ENCODE measurements around the gene RHBDL3.

Gene RHBDL3

GRCh38 chr17:32275060-32276042 is 9.7 kb downstream of the RHBDL3 start:
- H3K4me3 Mint-ChIP-seq = no peak overlapping the region
- no peaks in the 10 kb centered on the region for H3K36me3 Mint-ChIP-seq (ENCODE audit: low read depth)
- no peak overlapping the region for H3K27ac Mint-ChIP-seq
- H3K4me1 Mint-ChIP-seq (ENCODE audit: low read depth) = no peaks in the 10 kb centered on the region
- no peaks in the 10 kb centered on the region for H3K9me3 Mint-ChIP-seq
- peaks cover 28% of the 10 kb centered on the region for H3K27me3 Mint-ChIP-seq (ENCODE audit: low read depth)

GRCh38 chr17:32276171-32276601 is 10.6 kb downstream of the RHBDL3 start:
- H3K36me3 Mint-ChIP-seq (ENCODE audit: low read depth) = no peaks in the 10 kb centered on the region
- peaks cover 20% of the 10 kb centered on the region for H3K27me3 Mint-ChIP-seq (ENCODE audit: low read depth)
- H3K4me3 Mint-ChIP-seq = no peak overlapping the region
- no peak overlapping the region for H3K27ac Mint-ChIP-seq
- H3K9me3 Mint-ChIP-seq = no peaks in the 10 kb centered on the region
- H3K4me1 Mint-ChIP-seq (ENCODE audit: low read depth) = no peaks in the 10 kb centered on the region

- Mint-ChIP-seq H3K36me3 (ENCODE audit: low read depth) (no peaks in the 10 kb centered on the region), H3K27ac (no peak overlapping the region), H3K4me1 (ENCODE audit: low read depth) (no peaks in the 10 kb centered on the region), H3K27me3 (ENCODE audit: low read depth) (peaks cover 9% of the 10 kb centered on the region), H3K4me3 (no peak overlapping the region), H3K9me3 (no peaks in the 10 kb centered on the region)
These were observed 11.7 kb downstream of the RHBDL3 start for GRCh38 chr17:32277284-32277683.

- H3K4me1 Mint-ChIP-seq (ENCODE audit: low read depth) = no peaks in the 10 kb centered on the region
- no peaks in the 10 kb centered on the region for H3K9me3 Mint-ChIP-seq
- H3K36me3 Mint-ChIP-seq (ENCODE audit: low read depth) = no peaks in the 10 kb centered on the region
- peaks cover 7% of the 10 kb centered on the region for H3K27me3 Mint-ChIP-seq (ENCODE audit: low read depth)
- no peak overlapping the region for H3K27ac Mint-ChIP-seq
- no peak overlapping the region for H3K4me3 Mint-ChIP-seq
These were observed 13.2 kb downstream of the RHBDL3 start for GRCh38 chr17:32278815-32279214.

- H3K27me3 Mint-ChIP-seq (ENCODE audit: low read depth) = peaks cover 12% of the 10 kb centered on the region
These were observed 14.5 kb downstream of the RHBDL3 start for GRCh38 chr17:32279891-32280716.

GRCh38 chr17:32281011-32281451 is 15.4 kb downstream of the RHBDL3 start:
- no peaks in the 10 kb centered on the region for H3K4me1 Mint-ChIP-seq (ENCODE audit: low read depth)
- no peak overlapping the region for H3K27ac Mint-ChIP-seq
- H3K4me3 Mint-ChIP-seq = no peak overlapping the region
- H3K9me3 Mint-ChIP-seq = no peaks in the 10 kb centered on the region
- H3K36me3 Mint-ChIP-seq (ENCODE audit: low read depth) = no peaks in the 10 kb centered on the region
- H3K27me3 Mint-ChIP-seq (ENCODE audit: low read depth) = peaks cover 10% of the 10 kb centered on the region

More at GRCh38 chr17:32279891-32280716, 14.5 kb downstream of the RHBDL3 start:
- no peak overlapping the region for H3K4me3 Mint-ChIP-seq
- H3K4me1 Mint-ChIP-seq (ENCODE audit: low read depth) = no peaks in the 10 kb centered on the region
- no peaks in the 10 kb centered on the region for H3K9me3 Mint-ChIP-seq
- no peaks in the 10 kb centered on the region for H3K36me3 Mint-ChIP-seq (ENCODE audit: low read depth)
- H3K27ac Mint-ChIP-seq = no peak overlapping the region

GRCh38 chr17:32283745-32284201 is 18.1 kb downstream of the RHBDL3 start:
- H3K36me3 Mint-ChIP-seq (ENCODE audit: low read depth) = no peaks in the 10 kb centered on the region
- H3K4me1 Mint-ChIP-seq (ENCODE audit: low read depth) = no peaks in the 10 kb centered on the region
- peaks cover 8% of the 10 kb centered on the region for H3K27me3 Mint-ChIP-seq (ENCODE audit: low read depth)
- H3K9me3 Mint-ChIP-seq = no peaks in the 10 kb centered on the region
- H3K27ac Mint-ChIP-seq = no peak overlapping the region
- H3K4me3 Mint-ChIP-seq = no peak overlapping the region

GRCh38 chr17:32285306-32285705 is 19.7 kb downstream of the RHBDL3 start:
- no peaks in the 10 kb centered on the region for H3K36me3 Mint-ChIP-seq (ENCODE audit: low read depth)

GRCh38 chr17:32285746-32286517 is 20.3 kb downstream of the RHBDL3 start:
- Mint-ChIP-seq H3K4me1 (ENCODE audit: low read depth) (no peaks in the 10 kb centered on the region), H3K36me3 (ENCODE audit: low read depth) (no peaks in the 10 kb centered on the region), H3K27ac (no peak overlapping the region), H3K4me3 (no peak overlapping the region), H3K9me3 (no peaks in the 10 kb centered on the region), H3K27me3 (ENCODE audit: low read depth) (peaks cover 11% of the 10 kb centered on the region)

More at GRCh38 chr17:32285306-32285705, 19.7 kb downstream of the RHBDL3 start:
- Mint-ChIP-seq H3K4me3 (no peak overlapping the region), H3K4me1 (ENCODE audit: low read depth) (no peaks in the 10 kb centered on the region), H3K27me3 (ENCODE audit: low read depth) (peaks cover 11% of the 10 kb centered on the region), H3K9me3 (no peaks in the 10 kb centered on the region), H3K27ac (no peak overlapping the region)

- H3K36me3 Mint-ChIP-seq (ENCODE audit: low read depth) = no peaks in the 10 kb centered on the region
- no peaks in the 10 kb centered on the region for H3K4me1 Mint-ChIP-seq (ENCODE audit: low read depth)
- peaks cover 11% of the 10 kb centered on the region for H3K27me3 Mint-ChIP-seq (ENCODE audit: low read depth)
- no peak overlapping the region for H3K27ac Mint-ChIP-seq
- no peak overlapping the region for H3K4me3 Mint-ChIP-seq
- no peaks in the 10 kb centered on the region for H3K9me3 Mint-ChIP-seq
These were observed 20.9 kb downstream of the RHBDL3 start for GRCh38 chr17:32286518-32286900.

- Mint-ChIP-seq H3K4me1 (ENCODE audit: low read depth) (no peaks in the 10 kb centered on the region), H3K27me3 (ENCODE audit: low read depth) (peaks cover 11% of the 10 kb centered on the region), H3K4me3 (no peak overlapping the region), H3K27ac (no peak overlapping the region), H3K36me3 (ENCODE audit: low read depth) (no peaks in the 10 kb centered on the region), H3K9me3 (no peaks in the 10 kb centered on the region)
These were observed 22.3 kb downstream of the RHBDL3 start for GRCh38 chr17:32287804-32288511.

GRCh38 chr17:32288615-32289014 is 23.0 kb downstream of the RHBDL3 start:
- no peaks in the 10 kb centered on the region for H3K4me1 Mint-ChIP-seq (ENCODE audit: low read depth)
- peaks cover 9% of the 10 kb centered on the region for H3K27me3 Mint-ChIP-seq (ENCODE audit: low read depth)
- no peak overlapping the region for H3K27ac Mint-ChIP-seq
- H3K9me3 Mint-ChIP-seq = no peaks in the 10 kb centered on the region
- H3K36me3 Mint-ChIP-seq (ENCODE audit: low read depth) = no peaks in the 10 kb centered on the region
- no peak overlapping the region for H3K4me3 Mint-ChIP-seq

GRCh38 chr17:32289471-32290070 is 23.9 kb downstream of the RHBDL3 start:
- no peak overlapping the region for H3K4me3 Mint-ChIP-seq
- H3K27ac Mint-ChIP-seq = no peak overlapping the region
- H3K36me3 Mint-ChIP-seq (ENCODE audit: low read depth) = no peaks in the 10 kb centered on the region
- peaks cover 2% of the 10 kb centered on the region for H3K4me1 Mint-ChIP-seq (ENCODE audit: low read depth)
- H3K27me3 Mint-ChIP-seq (ENCODE audit: low read depth) = peaks cover 3% of the 10 kb centered on the region
- H3K9me3 Mint-ChIP-seq = no peaks in the 10 kb centered on the region
